Tibial nerve (tissue), 4 donors: ENCODE results near the gene GABRA5.

Experiments
- CTCF ChIP-seq, 5 experiments: fragments of 200-600 bp in 3 of 5; fragments of 450-650 bp in 2 of 5; sonication (generic) in 3 of 5; IDR thresholded peaks; one replicate each; pipeline ENCODE4 v1.5.1; 2016 to 2019; ENCODE audit warnings: antibody characterized with exemption in 5 of 5, mild to moderate bottlenecking in 3 of 5, moderate library complexity in 2 of 5
- EP300 ChIP-seq, 2 donors: sonication (generic); formaldehyde crosslinking; IDR thresholded peaks; one replicate each; pipeline ENCODE4 v1.6.1; 2017; ENCODE audit warnings: antibody characterized with exemption in 2 of 2, mild to moderate bottlenecking in 1 of 2
- POLR2A ChIP-seq, 2 donors: fragments of 450-650 bp; IDR thresholded peaks; one replicate each; pipeline ENCODE4 v1.6.1; 2017; ENCODE audit warnings: antibody characterized with exemption in 2 of 2, mild to moderate bottlenecking in 2 of 2, moderate library complexity in 2 of 2

- TF ChIP-seq CTCF (IDR thresholded peaks at IDR 0.05) (no peak), EP300 (IDR thresholded peaks at IDR 0.05) (no peak), POLR2A (IDR thresholded peaks at IDR 0.05) (no peak)
Measured at GRCh38 chr15:26939398-26939797, 72.5 kb downstream of the GABRA5 start.
